Measurements from ENCODE around the gene NAPG.

DNA sequence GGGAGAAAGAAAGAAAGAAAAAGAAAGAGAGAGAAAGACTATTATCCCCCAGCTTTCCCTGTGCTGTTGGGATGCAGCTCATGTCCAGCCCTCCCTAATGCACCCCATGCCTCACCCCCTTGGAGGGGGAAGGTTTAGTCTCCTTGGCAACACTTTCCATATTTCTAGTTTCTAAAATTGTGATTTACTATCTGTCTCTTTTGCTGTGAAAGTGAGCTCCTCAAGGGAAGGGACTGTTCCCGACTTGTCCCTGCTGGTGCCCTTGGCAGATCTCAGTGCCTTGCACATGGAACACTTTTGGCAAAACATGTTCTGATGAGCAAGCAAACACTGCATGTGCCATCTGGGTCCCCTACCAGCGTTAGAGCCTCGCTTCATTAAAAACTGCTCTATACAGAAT, 11.7 kb upstream of the NAPG start:
- TF ChIP-seq, protein P1, sequence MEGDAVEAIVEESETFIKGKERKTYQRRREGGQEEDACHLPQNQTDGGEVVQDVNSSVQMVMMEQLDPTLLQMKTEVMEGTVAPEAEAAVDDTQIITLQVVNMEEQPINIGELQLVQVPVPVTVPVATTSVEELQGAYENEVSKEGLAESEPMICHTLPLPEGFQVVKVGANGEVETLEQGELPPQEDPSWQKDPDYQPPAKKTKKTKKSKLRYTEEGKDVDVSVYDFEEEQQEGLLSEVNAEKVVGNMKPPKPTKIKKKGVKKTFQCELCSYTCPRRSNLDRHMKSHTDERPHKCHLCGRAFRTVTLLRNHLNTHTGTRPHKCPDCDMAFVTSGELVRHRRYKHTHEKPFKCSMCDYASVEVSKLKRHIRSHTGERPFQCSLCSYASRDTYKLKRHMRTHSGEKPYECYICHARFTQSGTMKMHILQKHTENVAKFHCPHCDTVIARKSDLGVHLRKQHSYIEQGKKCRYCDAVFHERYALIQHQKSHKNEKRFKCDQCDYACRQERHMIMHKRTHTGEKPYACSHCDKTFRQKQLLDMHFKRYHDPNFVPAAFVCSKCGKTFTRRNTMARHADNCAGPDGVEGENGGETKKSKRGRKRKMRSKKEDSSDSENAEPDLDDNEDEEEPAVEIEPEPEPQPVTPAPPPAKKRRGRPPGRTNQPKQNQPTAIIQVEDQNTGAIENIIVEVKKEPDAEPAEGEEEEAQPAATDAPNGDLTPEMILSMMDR (IDR thresholded peaks at IDR 0.05), result no peak
- TF ChIP-seq POLR2A (IDR thresholded peaks at IDR 0.05), result no peak
